ENCODE results near the gene CASKIN1.

CASKIN1 gene

GRCh38 chr16:2173916-2174315, 22.5 kb downstream of the CASKIN1 start:
- DNase-seq, result no peak

DNA sequence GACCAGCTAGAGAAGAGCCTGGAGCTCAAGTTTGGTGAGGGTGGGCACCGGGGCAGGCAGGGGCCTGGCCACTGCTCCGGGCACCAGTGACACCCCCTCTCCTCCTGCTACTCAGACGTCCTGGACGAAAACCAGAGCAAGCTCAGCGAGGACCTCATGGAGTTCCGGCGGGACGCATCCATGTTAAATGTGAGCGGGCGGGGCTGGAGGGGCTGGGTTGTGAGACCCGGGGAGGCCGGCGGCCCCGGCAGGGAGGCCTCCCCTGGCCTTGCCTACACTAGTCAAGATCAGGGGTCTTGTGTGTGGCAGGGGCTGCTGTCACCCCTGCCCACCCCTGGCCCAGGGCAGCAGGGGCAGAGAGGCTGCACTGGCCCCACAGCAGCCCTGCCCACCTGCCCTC, 23.0 kb downstream of the CASKIN1 start:
- no peak for DNase-seq

DNA sequence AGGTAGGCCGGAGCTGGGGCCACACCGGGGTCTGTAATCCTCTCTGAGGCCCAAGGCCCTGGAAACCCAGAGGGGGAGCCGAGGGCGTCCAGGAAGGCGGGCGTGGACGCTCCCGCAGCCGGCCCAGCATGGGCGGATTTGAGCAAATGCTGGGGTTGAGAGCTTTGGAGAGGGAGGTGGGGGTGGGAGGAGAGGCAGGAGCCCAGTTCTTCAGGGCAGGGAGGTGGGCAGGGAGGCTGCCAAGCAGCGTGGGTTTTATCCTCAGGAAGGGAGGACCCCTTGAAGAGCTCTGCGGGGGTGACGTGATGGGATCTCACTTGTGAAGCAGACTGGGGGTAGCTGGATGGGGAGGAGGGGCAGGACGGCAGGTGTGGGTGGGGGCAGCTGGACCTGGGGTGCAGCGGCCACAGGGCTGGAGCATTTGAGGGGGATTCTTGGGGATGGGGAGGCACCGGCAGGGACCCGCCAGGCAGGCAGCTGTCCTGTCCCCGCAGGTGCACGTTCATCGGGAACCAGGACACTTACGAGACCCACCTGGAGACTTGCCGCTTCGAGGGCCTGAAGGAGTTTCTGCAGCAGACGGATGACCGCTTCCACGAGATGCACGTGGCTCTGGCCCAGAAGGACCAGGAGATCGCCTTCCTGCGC, 23.6 kb downstream of the CASKIN1 start:
- no peak for DNase-seq

- DNase-seq, result no peak
These were observed 24.7 kb downstream of the CASKIN1 start for GRCh38 chr16:2171601-2172178.

DNA sequence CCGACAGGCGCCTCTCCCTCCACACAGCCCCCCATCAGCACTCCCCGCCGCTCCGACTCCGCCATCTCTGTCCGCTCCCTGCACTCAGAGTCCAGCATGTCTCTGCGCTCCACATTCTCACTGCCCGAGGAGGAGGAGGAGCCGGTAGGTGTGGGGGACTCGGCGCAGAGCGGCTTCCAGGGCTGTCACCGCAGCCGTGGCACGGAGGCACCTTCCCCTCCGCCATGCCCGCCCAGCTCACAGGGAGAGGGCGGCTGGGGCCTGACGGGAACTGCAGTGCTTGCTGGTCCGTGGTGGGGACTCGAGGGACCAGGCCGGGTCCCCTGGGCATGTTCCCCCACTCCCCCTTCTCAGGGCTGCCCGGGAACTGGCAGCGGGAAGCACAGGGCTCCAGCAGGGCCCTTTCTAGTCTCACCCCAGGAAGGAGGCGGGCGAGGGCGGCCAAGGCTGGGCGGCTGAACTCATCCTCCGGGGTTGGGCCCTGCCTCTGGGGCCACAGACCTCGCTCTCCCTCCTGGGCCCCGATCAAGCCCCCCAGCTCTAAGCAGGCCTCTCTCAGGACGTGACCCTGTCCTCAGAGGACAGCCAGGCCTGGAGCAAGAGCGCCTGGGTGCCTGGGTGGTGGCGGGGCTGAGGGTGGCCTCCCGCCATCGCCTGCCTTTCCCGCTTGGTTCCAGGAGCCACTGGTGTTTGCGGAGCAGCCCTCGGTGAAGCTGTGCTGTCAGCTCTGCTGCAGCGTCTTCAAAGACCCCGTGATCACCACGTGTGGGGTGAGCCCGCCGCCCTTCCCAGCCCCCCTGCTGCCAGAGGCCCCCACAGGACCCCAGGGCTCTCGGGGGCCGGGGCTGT, 25.6 kb downstream of the CASKIN1 start:
- DNase-seq, result no peak

DNA sequence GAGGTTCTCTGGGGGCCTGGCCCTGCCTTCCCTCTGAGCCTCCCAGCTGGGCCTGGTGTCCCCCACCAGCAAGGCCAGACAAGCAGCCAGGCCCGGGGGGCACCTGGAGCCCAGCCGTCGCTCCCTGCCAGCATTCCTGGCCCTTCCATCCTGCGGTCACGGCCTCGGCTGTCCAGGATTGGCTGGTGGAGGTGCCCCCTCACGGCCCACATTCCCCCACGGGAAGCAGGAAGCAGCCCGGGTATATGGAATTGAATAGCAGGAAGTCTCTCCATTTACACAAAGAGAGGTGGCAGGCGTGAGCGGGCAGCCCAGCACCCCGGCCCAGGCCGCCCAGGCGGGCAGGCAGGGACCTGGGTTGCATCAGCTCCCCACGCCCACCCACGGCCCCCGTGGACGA, 26.3 kb downstream of the CASKIN1 start:
- no peak for DNase-seq

GRCh38 chr16:2167068-2167638, 29.3 kb downstream of the CASKIN1 start:
- no peak for DNase-seq

DNA sequence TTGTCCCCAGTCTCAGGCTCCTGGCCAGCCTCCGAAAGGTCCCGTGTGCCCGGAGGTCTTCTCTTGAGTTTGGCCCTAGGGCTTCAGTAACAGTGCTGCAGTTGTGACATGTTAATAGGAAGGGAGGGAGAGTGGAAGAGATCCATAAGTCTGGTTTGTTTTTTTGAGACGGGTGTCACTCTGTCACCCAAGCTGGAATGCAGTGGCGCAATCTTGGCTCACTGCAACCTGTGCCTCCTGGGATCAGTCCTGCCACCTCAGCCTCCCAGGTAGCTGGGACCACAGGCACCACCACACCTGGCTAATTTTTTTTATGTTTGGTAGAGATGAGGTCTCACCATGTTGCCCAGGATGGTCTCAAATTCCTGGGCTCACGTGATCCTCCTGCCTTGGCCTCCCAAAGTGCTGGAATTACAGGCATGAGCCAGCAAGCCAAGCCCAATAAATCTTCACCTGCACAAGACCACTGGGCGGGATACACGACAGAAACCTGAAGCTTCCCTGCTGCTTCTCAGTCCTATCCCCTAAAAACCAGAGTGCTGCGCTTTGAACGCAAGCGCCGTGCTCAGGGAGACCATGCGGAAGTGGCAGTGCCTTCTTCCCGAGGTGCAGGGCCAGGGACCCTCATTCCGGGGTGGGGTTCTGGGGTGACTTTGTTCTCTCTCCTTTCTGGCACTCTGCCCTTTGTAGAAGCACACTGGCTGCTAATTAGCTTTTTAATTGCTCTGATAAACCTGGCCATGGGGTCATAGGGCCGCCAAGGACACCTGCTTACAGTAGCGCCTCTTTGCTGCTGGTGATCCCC, 29.9 kb downstream of the CASKIN1 start:
- no peak for DNase-seq

DNA sequence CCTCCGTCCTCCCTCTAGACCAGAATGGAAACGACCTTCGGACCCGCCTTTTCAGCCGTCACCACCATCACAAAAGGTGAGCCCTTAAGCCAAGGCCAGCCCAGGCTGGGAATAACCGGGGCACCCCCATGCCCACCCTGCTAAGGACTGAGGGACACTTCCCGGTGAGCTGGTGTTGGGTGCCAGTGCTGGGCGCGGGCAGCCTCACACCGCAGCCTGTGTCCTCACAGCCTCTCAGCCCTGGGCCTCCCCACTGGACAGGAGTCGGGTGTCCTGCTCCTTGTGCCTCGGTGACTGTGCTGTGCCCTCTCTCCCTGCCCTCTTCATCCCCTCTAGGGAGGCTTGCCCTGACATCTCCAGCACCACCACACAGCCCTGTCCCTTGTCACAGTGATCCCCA, 30.5 kb downstream of the CASKIN1 start:
- DNase-seq, result no peak

DNA sequence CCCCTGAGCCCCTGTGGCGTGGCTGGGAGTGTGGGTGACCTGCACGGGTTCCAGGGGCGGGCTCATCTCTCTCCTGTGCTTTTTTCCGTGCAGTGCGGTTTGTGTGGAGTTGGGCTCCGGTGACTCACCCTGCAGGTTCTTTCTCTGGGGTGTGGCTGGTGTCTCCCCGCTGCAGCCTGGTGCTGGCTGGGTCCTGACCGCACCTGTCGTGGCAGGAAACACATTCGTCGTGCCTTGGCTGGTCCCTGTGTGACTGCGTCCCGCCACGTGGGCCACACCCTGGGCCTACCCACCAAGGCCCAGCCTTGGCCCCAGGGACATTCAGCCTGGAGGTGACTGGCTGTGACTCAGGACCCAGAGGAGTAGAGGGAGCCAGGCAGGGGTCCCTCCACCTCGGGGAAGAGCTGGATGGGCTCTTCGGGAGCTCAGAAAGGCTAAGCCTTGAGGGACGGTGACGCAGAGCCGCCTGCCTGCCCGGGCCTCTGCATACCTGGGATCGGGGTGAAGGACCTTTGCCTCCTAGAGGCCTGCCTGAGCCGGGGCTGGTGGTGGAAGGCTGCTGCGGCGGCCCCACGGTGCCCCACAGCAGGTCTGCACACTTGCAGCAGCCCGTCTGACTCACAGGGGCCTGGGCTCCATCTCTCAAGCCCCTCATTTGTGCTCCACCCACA, 33.1 kb downstream of the CASKIN1 start:
- no peak for DNase-seq

DNA sequence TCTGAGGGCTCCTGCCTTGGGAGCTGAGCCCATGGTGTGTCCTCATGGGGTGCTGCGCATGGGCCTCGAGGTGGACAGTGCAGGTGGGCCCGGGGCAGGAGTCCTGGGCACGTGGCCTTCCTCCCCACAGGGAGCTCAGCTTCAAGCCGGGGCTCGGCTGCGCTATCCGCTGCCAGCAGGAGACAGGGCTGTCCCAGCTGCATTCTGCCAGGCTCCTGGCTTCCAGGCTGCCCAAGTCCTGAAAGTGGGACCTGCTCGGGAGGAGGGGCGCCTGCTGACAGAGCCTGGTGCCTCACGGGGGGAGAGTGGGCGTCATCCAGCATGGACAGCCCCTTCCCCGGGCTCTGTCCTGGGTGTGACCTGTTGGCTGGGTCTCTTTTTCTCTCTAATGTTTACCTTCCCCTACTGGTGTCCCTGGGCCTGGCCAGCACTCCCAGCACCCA, 33.7 kb downstream of the CASKIN1 start:
- DNase-seq, result no peak

- DNase-seq, result no peak
These were observed 34.5 kb downstream of the CASKIN1 start for GRCh38 chr16:2161911-2162310.

GRCh38 chr16:2160915-2161551, 35.4 kb downstream of the CASKIN1 start:
- no peak for DNase-seq

DNA sequence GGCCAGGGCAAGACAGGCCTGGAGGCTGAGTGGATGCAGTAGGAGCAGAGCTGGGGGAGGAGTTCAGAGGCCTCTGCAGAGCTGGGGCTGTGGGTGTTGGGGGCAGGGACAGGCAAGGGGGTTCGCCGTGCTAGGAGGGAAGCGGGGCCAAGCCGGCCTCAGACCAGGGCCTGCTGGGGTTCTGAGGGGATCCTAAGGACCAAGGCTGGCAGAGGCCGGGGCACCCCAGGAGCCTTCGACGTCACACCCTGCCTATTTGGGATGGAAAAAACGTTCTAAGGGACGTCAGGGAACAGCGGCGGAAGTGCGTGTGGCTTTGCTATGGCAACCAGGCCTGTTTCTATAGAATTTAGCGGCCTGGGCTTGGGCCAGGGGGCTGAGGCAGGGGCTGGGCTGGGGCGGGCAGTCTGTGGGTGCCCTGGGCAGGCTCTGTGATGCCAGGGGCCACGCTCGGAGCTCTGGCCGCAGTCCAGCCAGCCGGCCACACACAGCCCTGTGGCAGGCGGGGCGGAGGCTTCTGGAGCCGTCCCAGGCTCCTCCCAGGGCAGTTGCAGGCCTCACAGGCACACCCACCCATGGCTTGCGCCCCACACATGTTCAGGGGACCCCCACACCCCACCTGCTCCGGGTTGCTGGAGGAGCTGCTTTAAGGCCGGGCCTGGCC, 37.1 kb downstream of the CASKIN1 start:
- DNase-seq, result peak in 9 of 14 donors; percentile 14 to 69 (median 45)

- no peak for DNase-seq
These were observed 38.2 kb downstream of the CASKIN1 start for GRCh38 chr16:2158262-2158638.

DNA sequence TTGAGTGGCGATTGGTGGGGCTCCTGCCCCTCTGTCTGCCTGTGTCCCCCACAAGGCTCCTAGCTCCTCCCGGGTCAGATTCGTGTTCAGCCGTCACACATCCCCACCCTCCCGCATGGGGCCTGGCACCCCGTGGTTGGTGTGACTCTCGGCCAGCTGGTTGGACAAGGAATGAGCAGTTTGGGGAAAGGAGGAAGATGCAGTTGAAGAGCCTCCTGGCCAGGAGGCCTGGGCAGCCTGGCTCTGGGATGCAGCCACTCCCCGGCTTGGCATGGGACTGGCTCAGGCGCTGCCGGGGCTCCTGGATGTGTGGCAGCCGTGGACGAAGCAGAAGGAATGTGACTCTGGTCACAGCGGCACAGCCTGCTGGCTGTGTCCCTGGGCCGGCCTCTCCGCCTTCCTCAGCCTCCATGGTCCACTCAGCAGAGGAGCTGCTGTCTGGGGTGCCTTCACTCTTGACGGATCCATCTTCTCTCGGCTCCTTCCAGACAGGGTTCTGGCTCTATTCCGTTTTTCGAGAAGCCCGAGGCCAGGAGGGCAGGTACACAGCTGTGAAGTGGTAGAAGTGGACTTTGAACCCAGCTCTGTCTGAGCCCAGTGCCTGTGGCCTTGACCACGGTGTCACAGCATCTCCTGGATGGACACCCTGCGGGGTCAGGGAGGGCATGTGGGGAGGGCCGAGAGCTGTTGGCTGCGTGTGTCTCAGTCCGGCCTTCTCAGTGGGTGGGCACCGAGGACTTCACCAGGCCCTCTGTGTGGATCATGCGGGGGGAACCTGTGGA, 38.7 kb downstream of the CASKIN1 start:
- DNase-seq, result peak in 7 of 14 donors; percentile 14 to 59 (median 39)

- DNase-seq, result peak in 1 of 14 donors; percentile 41
These were observed 39.6 kb downstream of the CASKIN1 start for GRCh38 chr16:2156849-2157224.

- DNase-seq, result peak in 3 of 14 donors; percentile 40 to 52 (median 41)
These were observed 40.2 kb downstream of the CASKIN1 start for GRCh38 chr16:2155977-2156848.
